AG10803 (cell line): ENCODE measurements around the gene LYPD8.
"Not testable (repeated sequence)": the region's sequence is repeated elsewhere in the genome, so short reads cannot be mapped to it uniquely, and the experiment has no call there.

Experiments
- DNase-seq: peaks from one replicate; pipeline ENCODE4 v3.0.0; 2010; ENCODE audit warnings: low read depth
- H3K4me3 ChIP-seq: 2 replicates; pipeline ENCODE4 v1.5.1; 2011; ENCODE audit warnings: mild to moderate bottlenecking, low read length, control low read depth
- CTCF ChIP-seq: conservative IDR thresholded peaks from 2 replicates; pipeline ENCODE4 v1.5.1; 2011; ENCODE audit warnings: mild to moderate bottlenecking, low read length, control low read depth, inconsistent platforms

The LYPD8 gene

GRCh38 chr1:248755517-248755916 lies at the start of gene LYPD8:
Gene LYPD8, minus strand, starts transcription at chr1:248755759. Its CDS starts 4,678 bp downstream, at chr1:248751081.
- no peak within 1 kb of the TSS for H3K4me3 ChIP-seq
- TF ChIP-seq CTCF = no peak
- DNase-seq = no peak

GRCh38 chr1:248804771-248805681 lies 49.5 kb upstream of the LYPD8 start:
- TF ChIP-seq CTCF = no peak
- no peak overlapping the region for H3K4me3 ChIP-seq
- DNase-seq = no peak

- DNase-seq, H3K4me3 ChIP-seq: not testable (repeated sequence)
Measured at GRCh38 chr1:248803501-248803900, 47.9 kb upstream of the LYPD8 start.

GRCh38 chr1:248802454-248802853 lies 46.9 kb upstream of the LYPD8 start:
- H3K4me3 ChIP-seq = no peak overlapping the region
- TF ChIP-seq CTCF = no peak
- no peak for DNase-seq

GRCh38 chr1:248800459-248800858 lies 44.9 kb upstream of the LYPD8 start:
- DNase-seq = no peak
- H3K4me3 ChIP-seq = no peak overlapping the region
- no peak for TF ChIP-seq CTCF

- TF ChIP-seq CTCF = no peak
- DNase-seq = no peak
- H3K4me3 ChIP-seq = no peak overlapping the region
Measured at GRCh38 chr1:248798791-248799190, 43.2 kb upstream of the LYPD8 start.

GRCh38 chr1:248794663-248795062 lies 39.1 kb upstream of the LYPD8 start:
- not testable (repeated sequence) for DNase-seq, H3K4me3 ChIP-seq

- H3K4me3 ChIP-seq = no peak overlapping the region
- TF ChIP-seq CTCF = no peak
- DNase-seq = no peak
Measured at GRCh38 chr1:248793592-248793991, 38.0 kb upstream of the LYPD8 start.
